Endothelial cell of umbilical vein (primary cell): ENCODE results near the gene PGRMC1.

Source experiments
- EZH2 ChIP-seq: IDR thresholded peaks from 2 replicates; pipeline ENCODE4 v1.6.1; 2012; ENCODE audit warnings: borderline replicate concordance, low read depth, mild to moderate bottlenecking, moderate library complexity, low read length, inconsistent platforms; ENCODE audit not compliant: severe bottlenecking
- TF ChIP-seq, protein P1 (sequence below), 2 donors: IDR thresholded peaks; 1 replicate in 1 of 2; 2 replicates in 1 of 2; pipeline ENCODE4 v1.5.1; 2011; ENCODE audit warnings: low read length in 2 of 2, mild to moderate bottlenecking in 2 of 2, moderate library complexity in 2 of 2, control low read depth in 1 of 2, inconsistent platforms in 1 of 2, low read depth in 1 of 2; ENCODE audit not compliant: insufficient read depth in 1 of 2; ENCODE audit errors: extremely low read depth in 1 of 2

DNA sequence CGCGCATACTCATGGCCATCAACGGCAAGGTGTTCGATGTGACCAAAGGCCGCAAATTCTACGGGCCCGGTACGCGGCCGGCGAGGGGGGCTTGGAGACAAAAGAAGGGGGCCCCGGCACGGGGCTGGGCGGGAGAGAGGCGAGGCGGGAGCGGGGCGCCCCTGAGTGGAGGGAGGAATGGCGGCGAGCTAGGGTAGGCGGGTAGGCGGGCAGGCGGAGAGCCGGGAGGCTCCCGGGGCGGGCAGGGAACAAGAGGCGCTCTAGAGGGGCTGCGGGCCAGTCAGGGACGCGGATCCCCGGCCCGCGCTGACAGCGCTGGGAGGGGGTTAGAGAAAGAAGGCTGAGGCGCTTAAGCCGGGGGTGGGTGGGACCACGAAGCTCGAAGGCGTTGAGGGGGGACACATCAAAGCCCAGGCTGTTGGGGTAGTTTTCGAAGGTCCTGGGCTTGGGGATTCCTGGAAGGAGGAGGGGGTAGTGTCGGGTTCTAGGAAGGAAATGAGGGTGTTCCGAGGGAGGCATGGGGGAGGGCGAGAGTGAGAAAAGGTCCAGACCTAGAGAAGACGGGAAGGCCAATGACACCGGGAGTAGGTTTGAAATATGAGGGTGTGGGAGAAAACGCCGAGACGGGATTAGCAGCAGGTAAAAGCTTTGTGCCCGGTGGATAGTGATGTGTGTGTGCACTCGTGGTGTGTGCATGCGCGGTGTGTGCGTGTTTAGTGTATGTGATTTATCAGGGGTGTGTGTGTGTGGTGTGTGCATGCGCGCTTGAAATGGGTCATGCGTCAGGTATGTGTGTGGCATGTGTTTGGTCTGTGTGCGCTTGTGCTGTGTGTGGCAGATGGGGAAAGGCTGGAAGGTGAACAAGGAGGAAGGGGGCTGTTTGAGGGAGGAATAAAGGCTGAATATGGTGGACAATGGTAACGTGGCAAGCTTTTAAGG is 807 bp downstream of the PGRMC1 start:
- no peak for TF ChIP-seq EZH2
- TF ChIP-seq, protein P1, sequence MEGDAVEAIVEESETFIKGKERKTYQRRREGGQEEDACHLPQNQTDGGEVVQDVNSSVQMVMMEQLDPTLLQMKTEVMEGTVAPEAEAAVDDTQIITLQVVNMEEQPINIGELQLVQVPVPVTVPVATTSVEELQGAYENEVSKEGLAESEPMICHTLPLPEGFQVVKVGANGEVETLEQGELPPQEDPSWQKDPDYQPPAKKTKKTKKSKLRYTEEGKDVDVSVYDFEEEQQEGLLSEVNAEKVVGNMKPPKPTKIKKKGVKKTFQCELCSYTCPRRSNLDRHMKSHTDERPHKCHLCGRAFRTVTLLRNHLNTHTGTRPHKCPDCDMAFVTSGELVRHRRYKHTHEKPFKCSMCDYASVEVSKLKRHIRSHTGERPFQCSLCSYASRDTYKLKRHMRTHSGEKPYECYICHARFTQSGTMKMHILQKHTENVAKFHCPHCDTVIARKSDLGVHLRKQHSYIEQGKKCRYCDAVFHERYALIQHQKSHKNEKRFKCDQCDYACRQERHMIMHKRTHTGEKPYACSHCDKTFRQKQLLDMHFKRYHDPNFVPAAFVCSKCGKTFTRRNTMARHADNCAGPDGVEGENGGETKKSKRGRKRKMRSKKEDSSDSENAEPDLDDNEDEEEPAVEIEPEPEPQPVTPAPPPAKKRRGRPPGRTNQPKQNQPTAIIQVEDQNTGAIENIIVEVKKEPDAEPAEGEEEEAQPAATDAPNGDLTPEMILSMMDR (IDR thresholded peaks at IDR 0.05; ENCODE audit: extremely low read depth in 1 of 2, insufficient read depth in 1 of 2, low read depth in 1 of 2, low read length in 2 of 2) = no peak
